Mucosa of rectum (tissue), 2 donors: ENCODE data around the gene SSTR4.

ENCODE experiments used
- H3K27ac ChIP-seq, 2 donors: one replicate each; pipeline ENCODE4 v1.7.0; 2013; ENCODE audit warnings: inconsistent platforms in 2 of 2, low read depth in 2 of 2, low read length in 2 of 2
- H3K27me3 ChIP-seq, 2 donors: one replicate each; pipeline ENCODE4 v1.7.0; 2013; ENCODE audit warnings: low read length in 2 of 2; ENCODE audit not compliant: control insufficient read depth in 2 of 2, insufficient read depth in 2 of 2
- H3K36me3 ChIP-seq, 2 donors: one replicate each; pipeline ENCODE4 v1.7.0; 2013; ENCODE audit warnings: low read length in 2 of 2; ENCODE audit not compliant: control insufficient read depth in 2 of 2, insufficient read depth in 2 of 2
- H3K4me1 ChIP-seq, 2 donors: one replicate each; pipeline ENCODE4 v1.7.0; 2013; ENCODE audit warnings: low read length in 2 of 2, mild to moderate bottlenecking in 1 of 2; ENCODE audit not compliant: control insufficient read depth in 2 of 2, insufficient read depth in 2 of 2
- H3K4me3 ChIP-seq, 2 donors: one replicate each; pipeline ENCODE4 v1.7.0; 2013; ENCODE audit warnings: low read length in 2 of 2
- H3K9ac ChIP-seq, 2 donors: one replicate each; pipeline ENCODE4 v1.7.0; 2013; ENCODE audit warnings: low read length in 2 of 2, low read depth in 1 of 2, mild to moderate bottlenecking in 1 of 2
- H3K9me3 ChIP-seq, 2 donors: one replicate each; pipeline ENCODE4 v1.7.0; 2013; ENCODE audit warnings: low read length in 2 of 2; ENCODE audit not compliant: control insufficient read depth in 2 of 2
- donor health status: healthy.
- donor health status: Normal muscosa, but diverticular disease.

Gene SSTR4

GRCh38 chr20:23062632-23063031 lies 27.5 kb downstream of the SSTR4 start:
- H3K36me3 ChIP-seq: no peaks in the 10 kb centered on the region
- H3K27ac ChIP-seq: peak overlapping the region in 1 of 2 donors; percentile 45
- H3K9ac ChIP-seq: no peak overlapping the region
- H3K4me3 ChIP-seq: no peak overlapping the region
- H3K27me3 ChIP-seq: no peaks in the 10 kb centered on the region
- H3K4me1 ChIP-seq: peaks cover 0 to 9% of the 10 kb centered on the region in 2 donors
- H3K9me3 ChIP-seq: no peaks in the 10 kb centered on the region

- H3K4me1 ChIP-seq: peaks cover 0 to 9% of the 10 kb centered on the region in 2 donors
- H3K9me3 ChIP-seq: no peaks in the 10 kb centered on the region
- H3K9ac ChIP-seq: no peak overlapping the region
- no peak overlapping the region for H3K4me3 ChIP-seq
- H3K36me3 ChIP-seq: no peaks in the 10 kb centered on the region
- H3K27me3 ChIP-seq: no peaks in the 10 kb centered on the region
- H3K27ac ChIP-seq: no peak overlapping the region
These were observed 28.1 kb downstream of the SSTR4 start for GRCh38 chr20:23063168-23063567.

GRCh38 chr20:23063581-23063980 lies 28.5 kb downstream of the SSTR4 start:
- Histone ChIP-seq H3K4me1 (peaks cover 0 to 9% of the 10 kb centered on the region in 2 donors), H3K4me3 (no peak overlapping the region), H3K36me3 (no peaks in the 10 kb centered on the region), H3K27ac (no peak overlapping the region), H3K9me3 (no peaks in the 10 kb centered on the region), H3K9ac (no peak overlapping the region), H3K27me3 (no peaks in the 10 kb centered on the region)

GRCh38 chr20:23065266-23066201 lies 30.4 kb downstream of the SSTR4 start:
- Histone ChIP-seq H3K4me3 (no peak overlapping the region), H3K4me1 (peaks cover 0 to 9% of the 10 kb centered on the region in 2 donors), H3K36me3 (no peaks in the 10 kb centered on the region), H3K9me3 (no peaks in the 10 kb centered on the region), H3K27ac (no peak overlapping the region), H3K9ac (no peak overlapping the region), H3K27me3 (no peaks in the 10 kb centered on the region)

GRCh38 chr20:23066772-23067171 lies 31.7 kb downstream of the SSTR4 start:
- Histone ChIP-seq H3K27ac (no peak overlapping the region), H3K4me3 (no peak overlapping the region), H3K36me3 (no peaks in the 10 kb centered on the region), H3K27me3 (no peaks in the 10 kb centered on the region), H3K4me1 (peaks cover 0 to 3% of the 10 kb centered on the region in 2 donors), H3K9ac (no peak overlapping the region), H3K9me3 (no peaks in the 10 kb centered on the region)

GRCh38 chr20:23068283-23068682 lies 33.2 kb downstream of the SSTR4 start:
- H3K4me1 ChIP-seq: no peaks in the 10 kb centered on the region
- H3K9me3 ChIP-seq: no peaks in the 10 kb centered on the region
- H3K27ac ChIP-seq: no peak overlapping the region
- no peaks in the 10 kb centered on the region for H3K27me3 ChIP-seq
- no peak overlapping the region for H3K9ac ChIP-seq
- no peaks in the 10 kb centered on the region for H3K36me3 ChIP-seq
- no peak overlapping the region for H3K4me3 ChIP-seq

- Histone ChIP-seq H3K4me1 (no peaks in the 10 kb centered on the region), H3K9ac (no peak overlapping the region), H3K27me3 (no peaks in the 10 kb centered on the region), H3K9me3 (no peaks in the 10 kb centered on the region), H3K4me3 (no peak overlapping the region), H3K27ac (no peak overlapping the region), H3K36me3 (no peaks in the 10 kb centered on the region)
These were observed 34.0 kb downstream of the SSTR4 start for GRCh38 chr20:23069108-23069507.

GRCh38 chr20:23071398-23071797 lies 36.3 kb downstream of the SSTR4 start:
- no peaks in the 10 kb centered on the region for H3K36me3 ChIP-seq
- H3K4me1 ChIP-seq: no peaks in the 10 kb centered on the region
- no peak overlapping the region for H3K9ac ChIP-seq
- no peaks in the 10 kb centered on the region for H3K27me3 ChIP-seq
- H3K4me3 ChIP-seq: no peak overlapping the region
- H3K27ac ChIP-seq: no peak overlapping the region
- H3K9me3 ChIP-seq: no peaks in the 10 kb centered on the region

- H3K36me3 ChIP-seq: no peaks in the 10 kb centered on the region
- H3K4me1 ChIP-seq: no peaks in the 10 kb centered on the region
- no peaks in the 10 kb centered on the region for H3K9me3 ChIP-seq
- H3K9ac ChIP-seq: no peak overlapping the region
- no peak overlapping the region for H3K27ac ChIP-seq
- no peaks in the 10 kb centered on the region for H3K27me3 ChIP-seq
- H3K4me3 ChIP-seq: no peak overlapping the region
These were observed 36.9 kb downstream of the SSTR4 start for GRCh38 chr20:23071996-23072395.

- Histone ChIP-seq H3K9me3 (no peaks in the 10 kb centered on the region), H3K27ac (no peak overlapping the region), H3K36me3 (no peaks in the 10 kb centered on the region), H3K4me1 (no peaks in the 10 kb centered on the region), H3K9ac (no peak overlapping the region), H3K27me3 (no peaks in the 10 kb centered on the region), H3K4me3 (no peak overlapping the region)
These were observed 37.9 kb downstream of the SSTR4 start for GRCh38 chr20:23072892-23073586.
